ENCODE measurements around the gene SPOCK1. TPM values are rescaled to one million over a fixed set of nuclear protein-coding genes. Genes with fewer than 3 reads are reported as not detected.

The SPOCK1 gene
- total and polyA plus RNA-seq, 10 donors = 0.50 to 17.0 (median 6.6) TPM

DNA sequence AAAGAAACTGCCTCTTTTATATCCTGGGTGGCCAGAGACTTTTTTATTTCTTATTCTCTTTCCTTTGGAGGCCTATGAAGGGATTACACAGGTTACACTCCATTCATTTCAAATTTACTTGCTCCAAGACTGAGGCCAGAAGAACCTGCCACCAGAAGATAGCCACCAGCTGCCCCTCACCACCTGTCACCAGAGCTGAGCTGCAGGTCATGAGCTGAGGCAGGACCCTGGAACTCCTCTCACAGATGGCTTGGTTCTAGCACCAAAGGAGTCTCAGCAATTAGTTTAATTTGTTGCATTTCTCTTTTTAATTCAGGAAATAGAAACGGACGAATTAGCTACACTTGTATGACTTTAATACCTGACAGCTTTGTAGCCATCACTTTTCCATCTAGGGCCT is 313.9 kb downstream of the SPOCK1 start:
- intact Hi-C loops (cut with DNase I; ENCODE audit: low total_unique reads) = no loop called here
- Histone ChIP-seq H3K27me3 (replicated peaks in 1 of 7) (no peaks in the 10 kb centered on the region), H3K9me3 (no peaks in the 10 kb centered on the region), H3K4me3 (no peak overlapping the region), H3K36me3 (no peaks in the 10 kb centered on the region), H3K27ac (no peak overlapping the region), H3K4me1 (no peaks in the 10 kb centered on the region)
- no peak for DNase-seq
- no peak for TF ChIP-seq POLR2A (IDR thresholded peaks at IDR 0.05)
- TF ChIP-seq POLR2AphosphoS5 (IDR thresholded peaks at IDR 0.05) = no peak
- TF ChIP-seq, protein P1, sequence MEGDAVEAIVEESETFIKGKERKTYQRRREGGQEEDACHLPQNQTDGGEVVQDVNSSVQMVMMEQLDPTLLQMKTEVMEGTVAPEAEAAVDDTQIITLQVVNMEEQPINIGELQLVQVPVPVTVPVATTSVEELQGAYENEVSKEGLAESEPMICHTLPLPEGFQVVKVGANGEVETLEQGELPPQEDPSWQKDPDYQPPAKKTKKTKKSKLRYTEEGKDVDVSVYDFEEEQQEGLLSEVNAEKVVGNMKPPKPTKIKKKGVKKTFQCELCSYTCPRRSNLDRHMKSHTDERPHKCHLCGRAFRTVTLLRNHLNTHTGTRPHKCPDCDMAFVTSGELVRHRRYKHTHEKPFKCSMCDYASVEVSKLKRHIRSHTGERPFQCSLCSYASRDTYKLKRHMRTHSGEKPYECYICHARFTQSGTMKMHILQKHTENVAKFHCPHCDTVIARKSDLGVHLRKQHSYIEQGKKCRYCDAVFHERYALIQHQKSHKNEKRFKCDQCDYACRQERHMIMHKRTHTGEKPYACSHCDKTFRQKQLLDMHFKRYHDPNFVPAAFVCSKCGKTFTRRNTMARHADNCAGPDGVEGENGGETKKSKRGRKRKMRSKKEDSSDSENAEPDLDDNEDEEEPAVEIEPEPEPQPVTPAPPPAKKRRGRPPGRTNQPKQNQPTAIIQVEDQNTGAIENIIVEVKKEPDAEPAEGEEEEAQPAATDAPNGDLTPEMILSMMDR (IDR thresholded peaks at IDR 0.05 in 8 of 11, conservative IDR thresholded peaks at IDR 0.05 in 3 of 11) = no peak
- 86 to 93% (median 89%) methylated on average over 2 of the region's 2 CpGs for WGBS, 5 donors

DNA sequence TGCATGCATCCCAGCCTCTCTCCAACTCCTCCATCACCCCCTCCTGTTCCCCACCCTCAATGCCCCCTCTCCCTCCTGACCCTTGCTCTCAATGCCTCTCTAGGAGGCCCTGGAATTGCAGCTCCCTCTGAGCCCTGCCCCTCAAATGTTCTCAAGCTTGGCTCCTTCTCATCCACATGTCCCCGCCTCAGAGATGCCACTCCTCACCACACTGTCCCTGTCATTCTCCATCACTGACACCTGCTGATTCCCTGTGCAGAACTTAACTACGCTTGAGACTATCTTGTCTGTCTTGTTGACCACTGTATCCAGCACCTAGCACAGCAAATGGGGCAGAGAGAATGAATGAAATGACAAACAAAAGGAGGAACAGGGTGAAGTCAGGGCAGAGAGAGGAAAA is 314.4 kb downstream of the SPOCK1 start:
- DNase-seq = no peak
- intact Hi-C loops (cut with DNase I; ENCODE audit: low total_unique reads) = no loop called here
- H3K4me3 ChIP-seq = no peak overlapping the region
- H3K4me1 ChIP-seq = no peaks in the 10 kb centered on the region
- H3K36me3 ChIP-seq = no peaks in the 10 kb centered on the region
- no peaks in the 10 kb centered on the region for H3K27me3 ChIP-seq (replicated peaks in 1 of 7)
- TF ChIP-seq, protein P1 (IDR thresholded peaks at IDR 0.05 in 8 of 11, conservative IDR thresholded peaks at IDR 0.05 in 3 of 11) = no peak
- TF ChIP-seq POLR2A (IDR thresholded peaks at IDR 0.05) = no peak
- TF ChIP-seq POLR2AphosphoS5 (IDR thresholded peaks at IDR 0.05) = no peak
- whole genome bisulfite sequencing, 5 donors = 84 to 88% (median 88%) methylated on average over 2 of the region's 2 CpGs
- H3K27ac ChIP-seq = no peak overlapping the region
- no peaks in the 10 kb centered on the region for H3K9me3 ChIP-seq

DNA sequence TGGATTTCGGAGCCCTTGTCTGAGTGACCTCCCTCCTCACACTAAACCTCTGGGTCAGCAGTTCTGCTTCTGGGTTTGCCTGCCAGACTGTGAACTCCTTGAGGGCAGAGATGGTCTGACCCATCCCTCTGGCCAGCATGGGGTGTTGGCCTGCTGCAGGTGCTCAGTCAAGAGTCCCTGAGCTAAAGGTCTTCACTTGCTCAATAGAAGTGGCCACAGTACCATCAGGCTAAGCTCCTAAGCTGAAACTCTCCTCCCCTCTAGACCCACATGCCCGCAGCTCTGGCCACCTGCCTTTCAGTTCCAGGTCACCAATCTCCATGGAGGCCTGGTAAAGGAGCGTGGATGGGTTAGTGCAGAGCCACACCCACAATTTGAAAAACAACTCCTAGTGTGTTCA is 316.6 kb downstream of the SPOCK1 start:
- Histone ChIP-seq H3K36me3 (no peaks in the 10 kb centered on the region), H3K27ac (no peak overlapping the region), H3K9me3 (no peaks in the 10 kb centered on the region), H3K4me3 (no peak overlapping the region), H3K27me3 (replicated peaks in 1 of 7) (no peaks in the 10 kb centered on the region), H3K4me1 (no peaks in the 10 kb centered on the region)
- DNase-seq = no peak
- WGBS, 5 donors = 69 to 93% (median 84%) methylated on average over 3 of the region's 3 CpGs
- intact Hi-C loops (cut with DNase I; ENCODE audit: low total_unique reads) = no loop called here
- TF ChIP-seq, protein P1 (IDR thresholded peaks at IDR 0.05 in 8 of 11, conservative IDR thresholded peaks at IDR 0.05 in 3 of 11) = no peak
- no peak for TF ChIP-seq POLR2A (IDR thresholded peaks at IDR 0.05)
- TF ChIP-seq POLR2AphosphoS5 (IDR thresholded peaks at IDR 0.05) = no peak

DNA sequence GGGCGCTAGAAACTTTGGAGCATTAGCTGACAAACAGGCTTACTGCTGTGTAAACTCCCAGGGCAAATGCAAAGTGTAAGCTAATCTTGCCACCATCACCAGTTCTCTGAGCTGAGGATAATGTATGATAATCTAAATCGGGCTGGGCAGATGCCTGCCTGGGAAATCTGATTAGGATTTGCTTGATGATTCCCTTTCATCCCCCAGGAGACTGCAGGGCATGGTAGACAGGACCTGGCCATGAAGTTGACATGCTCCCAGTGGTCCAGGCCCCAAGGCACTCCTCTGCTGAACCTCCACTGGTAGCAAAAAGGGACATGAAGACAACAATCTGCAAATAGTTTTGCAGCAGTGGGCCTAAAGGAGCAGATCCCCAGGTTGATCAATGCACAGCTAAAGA is 317.5 kb downstream of the SPOCK1 start:
- no peaks in the 10 kb centered on the region for H3K9me3 ChIP-seq
- no peak for TF ChIP-seq POLR2A (IDR thresholded peaks at IDR 0.05)
- TF ChIP-seq POLR2AphosphoS5 (IDR thresholded peaks at IDR 0.05) = no peak
- TF ChIP-seq, protein P1 (IDR thresholded peaks at IDR 0.05 in 8 of 11, conservative IDR thresholded peaks at IDR 0.05 in 3 of 11) = no peak
- no peaks in the 10 kb centered on the region for H3K36me3 ChIP-seq
- no peak overlapping the region for H3K27ac ChIP-seq
- intact Hi-C loops (cut with DNase I; ENCODE audit: low total_unique reads) = no loop called here
- 56 to 76% (median 61%) methylated on average over 2 of the region's 2 CpGs for WGBS, 5 donors
- H3K4me3 ChIP-seq = no peak overlapping the region
- no peak for DNase-seq
- no peaks in the 10 kb centered on the region for H3K4me1 ChIP-seq
- no peaks in the 10 kb centered on the region for H3K27me3 ChIP-seq (replicated peaks in 1 of 7)
